Small intestine (tissue), 7 donors: ENCODE data around the gene GRB10. TPM values are rescaled to one million over a fixed set of nuclear protein-coding genes. Genes with fewer than 3 reads are reported as not detected.

Source experiments
- DNase-seq, 2 donors: peaks; one replicate each; pipeline versions ENCODE4 v3.0.0 to v3.0.0-alpha.2; 2013
- FAIRE-seq: peaks from 2 replicates; lab custom pipeline; 2012; peaks lifted over from hg19 to GRCh38; lab: Jason Lieb, UNC
- H3K27ac ChIP-seq, 3 donors: one replicate each; pipeline ENCODE4 v1.5.1; 2013; ENCODE audit warnings: low read length in 2 of 3, mild to moderate bottlenecking in 2 of 3, control low read depth in 1 of 3, inconsistent platforms in 1 of 3, low read depth in 1 of 3, moderate library complexity in 1 of 3
- H3K27me3 ChIP-seq, 3 donors: one replicate each; pipeline ENCODE4 v1.6.1; 2013; ENCODE audit warnings: low read length in 3 of 3, inconsistent platforms in 1 of 3; ENCODE audit not compliant: control insufficient read depth in 3 of 3, insufficient read depth in 3 of 3
- H3K36me3 ChIP-seq, 3 donors: one replicate each; pipeline ENCODE4 v1.6.1; 2013; ENCODE audit warnings: low read length in 3 of 3, inconsistent platforms in 1 of 3, low read depth in 1 of 3, mild to moderate bottlenecking in 1 of 3, moderate library complexity in 1 of 3; ENCODE audit not compliant: control insufficient read depth in 3 of 3, insufficient read depth in 2 of 3
- H3K4me1 ChIP-seq, 3 donors: one replicate each; pipeline ENCODE4 v1.6.1; 2013; ENCODE audit warnings: low read length in 2 of 3, inconsistent platforms in 1 of 3, low read depth in 1 of 3, mild to moderate bottlenecking in 1 of 3, moderate library complexity in 1 of 3; ENCODE audit not compliant: control insufficient read depth in 3 of 3, insufficient read depth in 2 of 3
- H3K4me3 ChIP-seq, 3 donors: one replicate each; pipeline ENCODE4 v1.5.1; 2013; ENCODE audit warnings: low read length in 3 of 3, control low read depth in 1 of 3, inconsistent platforms in 1 of 3, low read depth in 1 of 3, mild to moderate bottlenecking in 1 of 3, moderate library complexity in 1 of 3
- H3K9me3 ChIP-seq, 2 donors: one replicate each; pipeline ENCODE4 v1.6.1; 2013; ENCODE audit warnings: low read depth in 1 of 2, low read length in 1 of 2; ENCODE audit not compliant: control insufficient read depth in 2 of 2, insufficient read depth in 1 of 2
- WGBS, 3 donors: extraction: QIAGEN DNeasy Blood & Tissue Kit; methylation state at CpG; one replicate each; pipeline ENCODE4 v1.1.7; 2013; 5-methylcytosine and 5-hydroxymethylcytosine counted together
- polyA plus RNA-seq, 4 donors: library from polyadenylated mRNA; stranded (reverse) in 3 of 4; unstranded in 1 of 4; fragments of 200-250 nt in 3 of 4; fragments of 120-200 nt in 1 of 4; gene quantifications; one replicate each; pipeline versions ENCODE4 v1.2.1 to v1.2.3, GENCODE V29; 2013
- donor health status: healthy with polysubstance abuse.
- donor health status: control.
- donor health status: control.
- donor health status: Bipolar disorder and iron deficiency.
- donor health status: healthy.

The GRB10 gene
- polyA plus RNA-seq, 4 donors, result 14.5 to 33.8 (median 22.1) TPM

GRCh38 chr7:50565559-50565916, 217.2 kb downstream of the GRB10 start:
- peak overlapping the region; percentile 52 to 80 (median 60) for H3K27ac ChIP-seq
- H3K4me3 ChIP-seq, result peak overlapping the region in 2 of 3 donors; percentile 32 to 51
- 16 to 62% (median 22%) methylated on average over 2 of the region's 2 CpGs for WGBS, 3 donors
- peaks cover 0 to 43% (median 5%) of the 10 kb centered on the region in 3 donors for H3K4me1 ChIP-seq
- no peaks in the 10 kb centered on the region for H3K27me3 ChIP-seq
- H3K36me3 ChIP-seq, result peaks cover 0 to 17% (median 0%) of the 10 kb centered on the region in 3 donors
- DNase-seq, result no peak
- no peak for FAIRE-seq
- peaks cover 0 to 7% of the 10 kb centered on the region in 2 donors for H3K9me3 ChIP-seq

GRCh38 chr7:50564640-50565558, 217.8 kb downstream of the GRB10 start, which contains the start of gene DDC:
DDC (minus strand) TSS chr7:50565405; CDS start chr7:50544085, 21,320 bp downstream.
- FAIRE-seq, result no peak
- WGBS, 3 donors, result 16 to 50% (median 24%) methylated on average over 8 of the region's 8 CpGs
- peak; percentile 94 to 95 for DNase-seq
- peaks cover 0 to 3% of the 10 kb centered on the region in 2 donors for H3K9me3 ChIP-seq
- peak within 1 kb of the TSS in 2 of 3 donors; percentile 51 to 61 for H3K4me3 ChIP-seq
- peaks cover 0 to 23% (median 0%) of the 10 kb centered on the region in 3 donors for H3K36me3 ChIP-seq
- peaks cover 0 to 50% (median 5%) of the 10 kb centered on the region in 3 donors for H3K4me1 ChIP-seq
- peak within 1 kb of the TSS; percentile 52 to 80 (median 67) for H3K27ac ChIP-seq
- H3K27me3 ChIP-seq, result no peaks in the 10 kb centered on the region

DNA sequence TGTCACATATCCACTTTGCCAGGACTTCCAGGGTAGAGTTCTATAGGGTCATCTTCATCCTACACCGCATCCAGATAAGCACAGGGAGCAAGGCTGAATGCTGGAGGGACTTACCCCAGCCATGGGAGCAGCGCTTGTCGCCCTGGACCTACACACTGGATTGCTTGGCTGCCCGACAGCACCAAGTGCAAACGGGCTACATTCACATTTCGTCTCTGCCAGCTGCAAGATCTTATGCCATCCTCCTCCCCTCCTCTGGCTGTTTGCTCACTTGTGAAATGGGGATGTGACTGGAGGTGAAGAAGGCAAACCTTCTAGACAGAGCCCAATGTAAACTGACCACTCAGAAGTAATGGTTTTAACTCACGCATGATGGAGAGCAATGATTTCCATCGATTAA, 218.5 kb downstream of the GRB10 start:
- DNase-seq, result peak; percentile 39 to 43

DNA sequence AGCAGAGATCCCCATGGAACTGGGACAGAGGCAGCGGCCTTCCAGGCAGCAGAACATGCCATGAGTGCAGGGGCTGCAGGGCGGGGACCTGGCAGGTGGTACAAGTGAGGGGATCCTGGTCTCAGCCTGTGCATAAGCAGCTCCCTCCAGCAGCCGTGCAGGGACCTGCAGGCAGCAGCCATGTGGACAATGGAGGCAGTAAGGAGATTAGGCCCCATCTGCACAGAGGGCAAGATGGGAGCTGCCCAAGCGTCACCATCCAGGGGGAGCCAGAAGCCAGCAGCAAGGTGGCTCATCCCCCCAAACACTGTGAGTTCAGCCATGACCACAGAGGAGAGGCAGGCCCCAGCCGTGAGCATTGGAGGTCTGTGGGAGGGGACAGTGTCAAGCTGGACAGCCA, 220.6 kb downstream of the GRB10 start:
- DNase-seq, result no peak
- Histone ChIP-seq H3K27me3 (no peaks in the 10 kb centered on the region), H3K27ac (peak overlapping the region in 1 of 3 donors; percentile 61), H3K4me3 (peak overlapping the region in 2 of 3 donors; percentile 20 to 33), H3K36me3 (peaks cover 0 to 31% (median 0%) of the 10 kb centered on the region in 3 donors), H3K4me1 (peaks cover 0 to 68% (median 7%) of the 10 kb centered on the region in 3 donors), H3K9me3 (no peaks in the 10 kb centered on the region)
- FAIRE-seq, result no peak
- WGBS, 3 donors, result 20 to 61% (median 40%) methylated on average over 5 of the region's 5 CpGs

More for the DNA sequence above, 218.5 kb downstream of the GRB10 start:
- Histone ChIP-seq H3K4me3 (peak overlapping the region in 2 of 3 donors; percentile 51 to 61), H3K27ac (peak overlapping the region; percentile 52 to 80 (median 67)), H3K4me1 (peaks cover 0 to 54% (median 5%) of the 10 kb centered on the region in 3 donors), H3K27me3 (no peaks in the 10 kb centered on the region), H3K36me3 (peaks cover 0 to 28% (median 0%) of the 10 kb centered on the region in 3 donors), H3K9me3 (peaks cover 0 to 3% of the 10 kb centered on the region in 2 donors)
- 18 to 65% (median 33%) methylated on average over 8 of the region's 8 CpGs for WGBS, 3 donors
- FAIRE-seq, result no peak

DNA sequence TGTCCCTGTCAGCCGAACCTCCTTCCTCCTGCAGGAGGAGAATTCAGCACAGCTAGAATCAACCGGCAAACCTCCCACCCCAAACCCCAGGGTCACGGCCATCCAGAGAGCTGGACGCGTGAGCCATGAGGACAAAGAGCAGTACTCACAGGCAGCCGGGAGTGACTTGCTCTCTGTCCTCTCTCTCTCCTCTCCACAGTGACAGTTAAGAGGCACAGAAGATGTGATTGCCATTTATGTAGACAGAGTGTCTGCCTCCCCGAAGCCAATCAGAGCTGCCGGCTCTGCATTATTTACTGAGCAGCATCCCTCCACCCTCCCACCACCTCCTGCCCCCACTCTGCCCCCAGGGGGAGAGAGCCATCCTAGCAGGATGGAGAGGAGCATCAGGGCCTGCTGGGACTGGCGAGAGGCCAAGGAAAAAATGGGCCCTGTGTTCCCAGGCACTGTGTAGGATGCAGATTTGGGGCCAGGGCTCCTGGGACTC, 221.8 kb downstream of the GRB10 start:
- Histone ChIP-seq H3K4me3 (peak overlapping the region in 2 of 3 donors; percentile 3 to 17), H3K27ac (peak overlapping the region in 2 of 3 donors; percentile 56 to 76), H3K4me1 (peaks cover 3 to 66% (median 6%) of the 10 kb centered on the region in 3 donors), H3K9me3 (no peaks in the 10 kb centered on the region), H3K36me3 (peaks cover 0 to 32% (median 0%) of the 10 kb centered on the region in 3 donors), H3K27me3 (no peaks in the 10 kb centered on the region)
- FAIRE-seq (no peak), DNase-seq (peak; percentile 59 to 79)
- 9 to 35% (median 27%) methylated on average over 9 of the region's 9 CpGs for WGBS, 3 donors

- DNase-seq (no peak), FAIRE-seq (no peak)
- peaks cover 0 to 41% (median 0%) of the 10 kb centered on the region in 3 donors for H3K36me3 ChIP-seq
- no peak overlapping the region for H3K4me3 ChIP-seq
- WGBS, 3 donors, result 77 to 94% (median 86%) methylated on average over 7 of the region's 7 CpGs
- no peaks in the 10 kb centered on the region for H3K27me3 ChIP-seq
- no peaks in the 10 kb centered on the region for H3K9me3 ChIP-seq
- H3K4me1 ChIP-seq, result peaks cover 9 to 71% (median 10%) of the 10 kb centered on the region in 3 donors
- H3K27ac ChIP-seq, result peak overlapping the region in 1 of 3 donors; percentile 76
These were observed 222.8 kb downstream of the GRB10 start for GRCh38 chr7:50559881-50560280.

DNA sequence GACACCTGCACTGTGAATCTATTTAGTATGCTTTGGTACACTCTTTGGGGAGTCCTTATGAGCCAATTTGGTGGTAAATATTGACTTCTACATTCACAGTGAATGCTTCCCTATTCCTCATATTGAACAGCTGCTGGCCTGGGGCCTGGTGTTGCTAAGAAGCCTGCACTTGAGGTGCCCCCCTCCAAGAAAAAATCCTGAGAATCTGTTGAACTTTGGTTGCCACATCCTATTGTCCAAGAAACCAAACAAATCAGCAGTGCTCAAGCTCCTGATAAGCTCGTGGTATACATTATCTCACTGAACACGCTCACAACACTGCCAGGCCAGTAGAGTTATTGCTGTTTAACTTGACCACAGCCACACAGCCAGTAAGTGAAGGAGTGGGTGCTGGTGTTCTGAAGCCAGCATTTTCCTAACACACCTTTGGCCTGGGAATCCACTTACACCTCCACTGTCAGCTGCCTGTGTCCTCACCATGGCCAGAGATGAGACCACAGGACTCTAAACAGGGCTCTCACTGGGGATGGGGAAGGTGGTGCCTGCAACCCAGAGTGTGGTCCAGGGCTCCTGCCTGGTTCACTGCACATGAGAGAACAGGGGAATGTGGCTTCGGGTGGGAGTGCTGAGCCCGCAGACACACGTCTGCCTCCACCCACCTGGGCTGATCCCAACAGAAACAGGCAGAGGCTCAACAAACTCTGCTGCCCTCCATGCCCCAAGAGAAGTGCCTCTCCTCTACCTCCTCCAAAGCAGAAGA, 224.2 kb downstream of the GRB10 start:
- Histone ChIP-seq H3K4me1 (peaks cover 10 to 81% (median 12%) of the 10 kb centered on the region in 3 donors), H3K27ac (peak overlapping the region in 1 of 3 donors; percentile 73), H3K9me3 (no peaks in the 10 kb centered on the region), H3K36me3 (peaks cover 0 to 42% (median 0%) of the 10 kb centered on the region in 3 donors), H3K27me3 (no peaks in the 10 kb centered on the region), H3K4me3 (no peak overlapping the region)
- 33 to 46% (median 35%) methylated on average over 5 of the region's 5 CpGs for WGBS, 3 donors
- DNase-seq (peak in 1 of 2 donors; percentile 53), FAIRE-seq (no peak)
